ENCODE measurements around the gene INTS4. TPM values are rescaled to one million over a fixed set of nuclear protein-coding genes. Genes with fewer than 3 reads are reported as not detected.
"Not testable (repeated sequence)": the region's sequence is repeated elsewhere in the genome, so short reads cannot be mapped to it uniquely, and the experiment has no call there.

INTS4 gene
- polyA plus RNA-seq, 1 donor from 2014 or later = 34.6 TPM

GRCh38 chr11:77854838-77855237, 139.6 kb downstream of the INTS4 start:
- no peak overlapping the region for H3K27ac Mint-ChIP-seq
- peaks cover 12% of the 10 kb centered on the region for H3K36me3 Mint-ChIP-seq
- peaks cover 5 to 16% (median 13%) of the 10 kb centered on the region in 3 donors for H3K9me3 Mint-ChIP-seq
- peaks cover 0 to 1% (median 0%) of the 10 kb centered on the region in 3 donors for H3K4me1 Mint-ChIP-seq
- no peak overlapping the region for H3K4me3 Mint-ChIP-seq
- H3K27me3 Mint-ChIP-seq = no peaks in the 10 kb centered on the region

- H3K4me3 Mint-ChIP-seq = no peak overlapping the region
- peaks cover 19% of the 10 kb centered on the region for H3K36me3 Mint-ChIP-seq
- H3K27ac Mint-ChIP-seq = no peak overlapping the region
- peaks cover 4 to 14% (median 9%) of the 10 kb centered on the region in 3 donors for H3K9me3 Mint-ChIP-seq
- H3K4me1 Mint-ChIP-seq = peaks cover 0 to 1% (median 0%) of the 10 kb centered on the region in 3 donors
- H3K27me3 Mint-ChIP-seq = no peaks in the 10 kb centered on the region
These were observed 143.0 kb downstream of the INTS4 start for GRCh38 chr11:77851503-77851902.

- H3K27ac Mint-ChIP-seq, H3K4me1 Mint-ChIP-seq, H3K27me3 Mint-ChIP-seq, H3K4me3 Mint-ChIP-seq: not testable (repeated sequence)
- H3K36me3 Mint-ChIP-seq = peaks cover 40% of the 10 kb centered on the region
- H3K9me3 Mint-ChIP-seq = peaks cover 3 to 12% (median 11%) of the 10 kb centered on the region in 3 donors
These were observed 150.8 kb downstream of the INTS4 start for GRCh38 chr11:77843700-77844099.

- Mint-ChIP-seq H3K9me3 (peaks cover 2 to 12% (median 11%) of the 10 kb centered on the region in 3 donors), H3K4me1 (no peaks in the 10 kb centered on the region), H3K27me3 (no peaks in the 10 kb centered on the region), H3K27ac (no peak overlapping the region), H3K36me3 (peaks cover 37% of the 10 kb centered on the region), H3K4me3 (no peak overlapping the region)
These were observed 151.9 kb downstream of the INTS4 start for GRCh38 chr11:77842441-77843121.

- Mint-ChIP-seq H3K27ac (no peak overlapping the region), H3K27me3 (no peaks in the 10 kb centered on the region), H3K4me1 (no peaks in the 10 kb centered on the region), H3K36me3 (no peaks in the 10 kb centered on the region), H3K4me3 (no peak overlapping the region), H3K9me3 (peaks cover 0 to 5% (median 0%) of the 10 kb centered on the region in 3 donors)
These were observed 161.2 kb downstream of the INTS4 start for GRCh38 chr11:77833302-77833701.

- no peak overlapping the region for H3K27ac Mint-ChIP-seq
- no peak overlapping the region for H3K4me3 Mint-ChIP-seq
- peaks cover 0 to 5% (median 0%) of the 10 kb centered on the region in 3 donors for H3K9me3 Mint-ChIP-seq
- no peaks in the 10 kb centered on the region for H3K4me1 Mint-ChIP-seq
- H3K27me3 Mint-ChIP-seq = no peaks in the 10 kb centered on the region
- H3K36me3 Mint-ChIP-seq = no peaks in the 10 kb centered on the region
These were observed 165.5 kb downstream of the INTS4 start for GRCh38 chr11:77828926-77829325.

Other genes starting within 250 kb of the INTS4 start
- 57.0 TPM for gene RSF1, start 173.9 kb downstream of the INTS4 start, polyA plus RNA-seq
- 16.9 TPM for gene AAMDC, start 173.5 kb downstream of the INTS4 start, polyA plus RNA-seq
- 0.30 TPM for gene KCTD14, start 28.6 kb upstream of the INTS4 start, polyA plus RNA-seq
- not detected for gene THRSP, start 69.2 kb upstream of the INTS4 start, polyA plus RNA-seq
- 174 TPM for gene NDUFC2, start 85.2 kb upstream of the INTS4 start, polyA plus RNA-seq
- gene ALG8, start 145.0 kb upstream of the INTS4 start, polyA plus RNA-seq = 55.1 TPM
- gene KCTD21, start 194.0 kb upstream of the INTS4 start, polyA plus RNA-seq = 1.9 TPM
- 0.30 TPM for gene USP35, start 194.3 kb upstream of the INTS4 start, polyA plus RNA-seq